ENCODE measurements around the gene MAB21L3. TPM values are rescaled to one million over a fixed set of nuclear protein-coding genes. Genes with fewer than 3 reads are reported as not detected.

Gene MAB21L3
- total RNA-seq, 1 donor from 2014 or later = 0.52 TPM

GRCh38 chr1:116095027-116095426 is 16.2 kb upstream of the MAB21L3 start:
- no peak for DNase-seq (ENCODE audit: low read depth)
- TF ChIP-seq CTCF (conservative IDR thresholded peaks at IDR 0.05; ENCODE audit: low read depth, low read length) = no peak
- no peak overlapping the region for H3K4me3 ChIP-seq (ENCODE audit: low read depth, low read length)

GRCh38 chr1:116096013-116096618 is 15.1 kb upstream of the MAB21L3 start:
- H3K4me3 ChIP-seq (ENCODE audit: low read depth, low read length) = no peak overlapping the region
- TF ChIP-seq CTCF (conservative IDR thresholded peaks at IDR 0.05; ENCODE audit: low read depth, low read length) = no peak
- DNase-seq (ENCODE audit: low read depth) = no peak

- TF ChIP-seq CTCF (conservative IDR thresholded peaks at IDR 0.05; ENCODE audit: low read depth, low read length) = no peak
- DNase-seq (ENCODE audit: low read depth) = no peak
- no peak overlapping the region for H3K4me3 ChIP-seq (ENCODE audit: low read depth, low read length)
These were observed 13.6 kb upstream of the MAB21L3 start for GRCh38 chr1:116097626-116098025.

- no peak overlapping the region for H3K4me3 ChIP-seq (ENCODE audit: low read depth, low read length)
- no peak for TF ChIP-seq CTCF (conservative IDR thresholded peaks at IDR 0.05; ENCODE audit: low read depth, low read length)
- no peak for DNase-seq (ENCODE audit: low read depth)
These were observed 11.8 kb upstream of the MAB21L3 start for GRCh38 chr1:116099379-116099778.

GRCh38 chr1:116099919-116100318 is 11.3 kb upstream of the MAB21L3 start:
- TF ChIP-seq CTCF (conservative IDR thresholded peaks at IDR 0.05; ENCODE audit: low read depth, low read length) = no peak
- H3K4me3 ChIP-seq (ENCODE audit: low read depth, low read length) = no peak overlapping the region
- no peak for DNase-seq (ENCODE audit: low read depth)

GRCh38 chr1:116104667-116105066 is 6.5 kb upstream of the MAB21L3 start:
- TF ChIP-seq CTCF (conservative IDR thresholded peaks at IDR 0.05; ENCODE audit: low read depth, low read length) = no peak
- no peak overlapping the region for H3K4me3 ChIP-seq (ENCODE audit: low read depth, low read length)
- DNase-seq (ENCODE audit: low read depth) = no peak

- no peak for DNase-seq (ENCODE audit: low read depth)
- no peak for TF ChIP-seq CTCF (conservative IDR thresholded peaks at IDR 0.05; ENCODE audit: low read depth, low read length)
- no peak overlapping the region for H3K4me3 ChIP-seq (ENCODE audit: low read depth, low read length)
These were observed 5.2 kb upstream of the MAB21L3 start for GRCh38 chr1:116105996-116106395.

All from epithelial cell of proximal tubule (primary cell).